Activated CD4-positive, CD25-positive, alpha-beta regulatory T cell treated with anti-CD3 and anti-CD28 coated beads, Interleukin-2, amount 50 U/mL, for 24 hours (primary cell): ENCODE results near the gene LRRC71.
A peak's percentile ranks its signal among the peaks of the same experiment; 100 is the strongest.
"Not testable (repeated sequence)": the region's sequence is repeated elsewhere in the genome, so short reads cannot be mapped to it uniquely, and the experiment has no call there.

Experiments used
- ATAC-seq, 2 donors: fragments of 150-1000 bp; cut with Tn5 transposase; one replicate each; pipeline ENCODE4 v1.10.0; 2021; ENCODE audit warnings: mild to moderate bottlenecking in 1 of 2, moderate library complexity in 1 of 2

The LRRC71 gene

DNA sequence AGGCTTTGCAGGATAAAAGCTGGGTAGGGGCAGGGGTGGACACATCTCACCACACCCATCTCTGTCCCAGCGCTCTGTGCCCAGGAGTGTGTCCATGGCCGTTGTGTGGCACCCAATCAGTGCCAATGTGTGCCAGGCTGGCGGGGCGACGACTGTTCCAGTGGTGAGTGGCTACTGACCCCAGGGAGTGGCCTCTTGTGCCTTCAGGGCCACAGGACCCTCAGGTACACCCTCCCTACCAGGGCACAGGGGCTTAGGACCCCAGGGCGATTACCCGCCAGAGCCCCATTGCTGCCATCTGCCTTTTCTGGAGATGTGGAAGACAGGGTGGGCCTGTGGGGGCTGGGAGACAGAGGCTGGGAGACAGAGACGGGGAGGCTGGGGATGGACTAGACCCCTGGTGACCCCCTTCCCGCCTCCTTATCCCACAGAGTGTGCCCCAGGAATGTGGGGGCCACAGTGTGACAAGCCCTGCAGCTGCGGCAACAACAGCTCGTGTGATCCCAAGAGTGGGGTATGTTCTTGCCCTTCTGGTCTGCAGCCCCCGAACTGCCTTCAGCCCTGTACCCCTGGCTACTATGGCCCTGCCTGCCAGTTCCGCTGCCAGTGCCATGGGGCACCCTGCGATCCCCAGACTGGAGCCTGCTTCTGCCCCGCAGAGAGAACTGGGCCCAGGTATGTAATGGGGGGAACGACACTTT lies 14.1 kb upstream of the LRRC71 start:
- ATAC-seq, result no peak

- ATAC-seq, result no peak
Observed at GRCh38 chr1:156908541-156908940, 11.9 kb upstream of the LRRC71 start.

DNA sequence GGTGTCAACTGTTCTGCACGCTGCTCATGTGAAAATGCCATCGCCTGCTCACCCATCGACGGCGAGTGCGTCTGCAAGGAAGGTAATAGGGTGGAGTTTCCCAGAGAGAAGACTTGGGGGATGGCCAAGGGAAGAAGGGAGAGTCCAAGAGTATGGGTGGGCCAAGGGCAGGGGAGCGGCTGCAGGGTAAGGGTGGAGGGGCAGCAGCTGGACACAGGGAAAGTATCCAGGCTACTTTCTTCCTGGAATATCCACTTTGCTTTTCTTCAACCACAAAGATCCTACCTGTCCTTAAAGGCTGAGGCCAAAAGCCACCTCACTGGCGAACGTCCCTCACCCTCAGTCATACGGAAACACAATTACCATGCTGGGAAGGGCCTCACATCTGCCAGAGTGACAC lies 11.5 kb upstream of the LRRC71 start:
- no peak for ATAC-seq

DNA sequence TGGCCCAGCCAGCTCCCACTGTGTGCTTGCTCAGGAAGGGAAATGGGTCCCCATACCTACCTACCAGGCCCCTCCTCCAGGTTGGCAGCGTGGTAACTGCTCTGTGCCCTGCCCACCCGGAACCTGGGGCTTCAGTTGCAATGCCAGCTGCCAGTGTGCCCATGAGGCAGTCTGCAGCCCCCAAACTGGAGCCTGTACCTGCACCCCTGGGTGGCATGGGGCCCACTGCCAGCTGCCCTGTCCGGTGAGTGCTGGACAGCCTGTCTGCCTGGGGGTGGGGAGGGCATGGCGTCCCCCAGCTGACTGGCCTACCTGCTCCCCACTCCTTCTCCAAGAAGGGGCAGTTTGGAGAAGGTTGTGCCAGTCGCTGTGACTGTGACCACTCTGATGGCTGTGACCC lies 10.8 kb upstream of the LRRC71 start:
- ATAC-seq, result no peak

- no peak for ATAC-seq
Observed at GRCh38 chr1:156910309-156910782, 10.1 kb upstream of the LRRC71 start.

DNA sequence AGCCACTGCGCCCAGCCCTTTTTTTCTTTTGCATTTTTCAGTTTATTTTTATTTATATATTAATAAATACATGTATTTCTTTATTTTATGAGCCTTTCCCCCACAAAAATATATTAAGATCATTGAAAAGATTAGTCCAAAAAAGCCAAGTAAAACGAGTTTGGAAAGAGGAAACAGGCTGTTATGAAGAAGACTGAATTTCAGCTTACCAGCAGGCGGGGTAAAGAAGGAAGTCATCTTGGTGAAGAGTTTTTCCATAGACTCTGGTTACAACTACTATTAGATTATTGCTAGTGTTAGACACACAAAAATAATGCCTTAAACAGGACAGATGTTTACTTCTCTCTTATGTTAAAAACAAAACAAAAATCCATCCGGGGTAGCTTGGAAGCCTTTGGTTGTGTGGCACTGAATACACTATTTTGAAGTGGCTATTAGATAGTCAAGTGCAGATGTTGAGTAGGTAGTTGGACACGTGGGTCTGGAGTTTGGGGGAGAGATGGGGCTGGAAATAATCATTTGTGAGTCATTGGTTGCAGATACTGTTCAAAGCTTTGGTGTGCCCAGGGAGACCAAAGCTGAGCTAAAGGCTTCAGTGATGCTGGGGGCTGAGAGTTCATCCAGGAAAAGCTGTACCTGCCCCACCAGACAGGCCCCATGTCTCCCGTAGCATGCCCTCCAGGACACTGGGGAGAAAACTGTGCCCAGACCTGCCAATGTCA lies 8.7 kb upstream of the LRRC71 start:
- ATAC-seq, result no peak

DNA sequence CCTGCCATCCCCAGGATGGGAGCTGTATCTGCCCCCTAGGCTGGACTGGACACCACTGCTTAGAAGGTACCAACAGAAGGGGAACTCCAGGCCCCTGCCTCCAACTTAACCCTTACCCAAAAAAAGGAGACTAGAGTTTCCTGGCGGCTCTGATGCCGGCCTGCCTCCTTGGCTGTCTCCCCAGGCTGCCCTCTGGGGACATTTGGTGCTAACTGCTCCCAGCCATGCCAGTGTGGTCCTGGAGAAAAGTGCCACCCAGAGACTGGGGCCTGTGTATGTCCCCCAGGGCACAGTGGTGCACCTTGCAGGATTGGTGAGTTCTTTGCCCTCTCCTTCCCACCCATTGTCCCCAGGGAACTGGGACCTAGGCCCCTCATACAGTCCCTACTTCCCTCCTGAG lies 8.1 kb upstream of the LRRC71 start:
- no peak for ATAC-seq

GRCh38 chr1:156912861-156913808 lies 7.3 kb upstream of the LRRC71 start:
- ATAC-seq, result no peak

DNA sequence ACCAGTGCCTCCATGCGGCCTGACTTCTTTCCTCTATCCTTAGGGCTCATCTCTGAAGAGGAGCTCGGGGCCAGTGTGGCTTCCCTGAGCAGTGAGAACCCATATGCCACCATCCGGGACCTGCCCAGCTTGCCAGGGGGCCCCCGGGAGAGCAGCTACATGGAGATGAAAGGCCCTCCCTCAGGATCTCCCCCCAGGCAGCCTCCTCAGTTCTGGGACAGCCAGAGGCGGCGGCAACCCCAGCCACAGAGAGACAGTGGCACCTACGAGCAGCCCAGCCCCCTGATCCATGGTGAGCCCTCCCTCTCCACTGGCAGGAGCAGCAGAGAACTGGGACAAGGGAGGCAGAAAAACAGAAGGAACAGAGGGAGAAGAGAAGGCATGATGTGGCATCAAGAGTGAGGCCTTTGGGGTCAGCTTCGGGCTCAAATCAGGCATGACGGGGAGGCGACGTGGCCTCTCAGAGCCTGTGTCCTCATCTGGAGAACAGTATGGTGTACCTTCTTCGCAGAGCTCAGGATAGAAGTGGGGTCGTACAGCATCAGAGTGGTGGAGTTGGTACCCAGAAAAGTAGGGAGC lies 6.5 kb upstream of the LRRC71 start:
- ATAC-seq, result no peak

GRCh38 chr1:156914440-156914856 lies 6.0 kb upstream of the LRRC71 start:
- ATAC-seq, result no peak

DNA sequence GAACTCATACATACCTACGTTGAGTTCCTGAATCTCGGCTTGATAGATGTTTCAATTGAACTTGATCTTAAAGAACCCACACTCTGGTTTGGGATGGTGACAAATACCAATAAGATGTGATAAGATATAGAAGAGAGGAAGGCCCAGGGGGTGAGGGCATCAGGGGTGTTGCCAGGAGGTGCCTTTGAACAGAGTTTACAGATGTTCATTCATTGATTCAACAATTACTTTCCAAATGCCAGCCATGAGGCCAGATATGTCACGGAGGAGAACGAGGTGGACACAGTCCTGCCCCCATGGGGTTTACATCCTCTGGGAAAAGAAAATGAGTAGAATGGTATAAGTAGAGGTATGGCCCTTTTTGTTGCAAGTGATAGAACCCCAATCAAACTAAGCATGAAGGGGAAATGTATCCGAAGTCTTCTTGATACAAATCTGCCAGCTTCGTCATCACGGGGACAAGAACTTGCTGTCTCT lies 659 bp downstream of the LRRC71 start:
- no peak for ATAC-seq

DNA sequence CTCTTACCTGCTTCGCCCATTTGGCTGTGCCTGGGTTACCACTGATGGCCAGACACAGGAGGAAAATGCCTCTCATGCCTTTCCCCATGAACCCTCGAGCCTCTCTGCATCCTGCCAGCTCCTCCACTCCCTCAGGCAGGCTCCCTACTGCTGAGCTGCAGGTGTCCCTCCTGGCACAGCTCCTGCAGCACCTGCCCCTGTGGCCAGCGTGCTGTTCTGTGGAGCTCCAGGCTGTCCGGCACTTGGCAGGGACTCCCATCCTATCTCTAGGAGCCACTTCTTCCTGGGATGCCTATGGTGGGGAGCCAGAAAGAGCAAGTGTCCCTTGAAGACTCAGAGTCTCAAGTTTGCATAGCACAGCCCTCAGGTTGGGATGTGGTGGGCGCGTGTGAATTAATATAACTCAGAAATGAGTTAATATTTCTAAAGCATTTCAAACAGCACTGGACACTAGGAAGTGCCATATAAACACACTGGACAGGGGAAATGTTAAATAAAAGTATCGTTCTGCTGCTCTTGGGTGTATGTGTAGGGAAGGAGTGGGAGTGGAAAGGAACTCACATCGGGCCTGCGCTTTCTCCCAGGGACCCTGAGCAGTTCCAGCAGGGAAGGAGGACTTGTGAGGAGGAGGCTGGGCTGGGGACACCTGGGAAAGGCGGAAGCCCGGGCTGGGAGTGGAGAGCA lies 2.7 kb downstream of the LRRC71 start:
- no peak for ATAC-seq

GRCh38 chr1:156923670-156924477 lies 3.4 kb downstream of the LRRC71 start:
- ATAC-seq, result no peak

DNA sequence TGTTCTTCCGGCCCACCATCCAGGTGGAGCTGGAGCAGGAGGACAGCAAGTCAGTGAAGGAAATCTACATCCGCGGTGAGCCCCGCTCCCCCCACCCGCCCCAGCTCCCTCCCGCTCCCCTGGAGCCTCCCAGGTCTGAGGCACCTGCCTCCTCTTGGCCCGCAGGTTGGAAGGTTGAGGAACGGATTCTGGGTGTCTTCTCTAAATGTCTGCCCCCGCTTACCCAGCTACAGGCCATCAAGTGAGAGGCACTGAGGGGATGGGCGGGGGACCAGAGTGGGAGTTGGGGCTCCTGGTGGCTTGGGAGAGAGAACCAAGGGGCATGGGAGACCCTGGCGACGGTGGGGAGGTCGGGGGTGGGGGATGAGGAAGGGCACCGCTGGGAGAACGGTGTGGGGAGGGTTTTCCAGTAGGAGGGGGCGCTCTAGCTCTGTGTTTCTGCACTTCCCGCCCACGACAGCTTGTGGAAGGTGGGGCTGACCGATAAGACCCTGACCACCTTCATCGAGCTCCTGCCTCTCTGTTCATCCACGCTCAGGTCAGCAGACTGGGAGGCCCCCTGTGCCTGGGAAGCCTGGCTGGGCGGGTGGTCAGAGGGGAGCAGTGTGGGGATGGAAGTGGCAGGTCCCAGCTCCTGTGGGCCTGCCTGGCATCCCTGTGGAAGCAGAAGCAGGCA lies 4.2 kb downstream of the LRRC71 start:
- no peak for ATAC-seq

DNA sequence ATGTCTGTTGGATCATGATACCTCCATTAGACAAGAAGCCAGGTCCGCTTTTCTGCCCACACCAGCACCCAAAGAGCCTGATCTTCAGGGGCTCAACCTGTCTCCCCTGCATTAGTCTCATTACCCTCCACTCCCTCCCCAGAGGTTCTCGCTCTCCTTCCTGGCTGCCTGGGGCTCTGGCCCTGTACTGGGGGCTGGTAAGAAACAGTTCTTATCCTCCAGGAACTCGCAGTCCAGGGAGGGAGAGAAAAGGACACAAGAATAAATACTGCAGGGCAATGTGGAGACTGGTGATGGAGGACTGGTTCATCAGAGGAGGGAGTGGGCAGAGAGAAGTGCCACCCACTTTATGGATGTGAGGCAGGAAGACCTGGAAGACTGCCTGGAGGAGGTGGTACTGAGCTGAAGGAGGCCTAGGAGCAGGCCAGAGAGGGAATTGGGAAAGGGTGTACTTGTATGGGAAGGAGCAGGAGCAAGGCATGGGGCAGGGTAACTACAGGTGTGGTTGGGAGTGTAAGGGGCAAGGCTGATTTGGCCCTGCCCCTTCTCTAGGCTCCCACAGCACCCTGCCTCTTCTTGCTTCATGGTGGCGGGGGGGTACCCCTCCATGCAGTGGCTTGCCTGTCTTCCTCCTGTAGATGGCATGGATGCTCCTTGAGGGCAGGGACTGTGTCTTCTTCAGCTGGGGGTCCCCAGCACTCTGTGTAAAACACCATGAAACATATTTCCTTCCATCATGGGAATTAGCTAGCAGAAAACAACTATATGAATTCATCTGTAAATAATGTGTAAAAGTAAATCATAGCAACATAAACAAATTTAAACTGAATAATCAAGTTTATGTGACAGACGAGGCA lies 5.0 kb downstream of the LRRC71 start:
- no peak for ATAC-seq

DNA sequence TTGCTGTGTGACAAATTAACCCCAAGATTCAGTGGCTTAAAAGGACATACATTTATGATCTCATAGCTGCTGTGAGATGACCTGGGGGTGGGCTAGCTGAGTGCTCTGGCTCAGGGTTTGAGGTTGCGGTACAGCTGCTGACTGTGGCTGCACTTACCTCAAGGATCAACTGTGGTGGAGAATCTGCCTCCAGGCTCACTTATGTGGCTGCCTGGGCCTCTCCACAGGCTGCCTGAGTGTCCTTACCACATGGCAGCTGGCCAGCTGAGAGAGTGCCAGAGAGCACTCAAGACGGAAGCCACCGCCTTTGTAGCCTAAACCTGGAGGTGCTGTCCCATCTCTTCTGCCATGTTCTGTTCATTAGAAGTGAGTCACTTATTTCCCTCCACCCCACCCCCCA lies 5.7 kb downstream of the LRRC71 start:
- ATAC-seq, result peak; percentile 32 to 52

DNA sequence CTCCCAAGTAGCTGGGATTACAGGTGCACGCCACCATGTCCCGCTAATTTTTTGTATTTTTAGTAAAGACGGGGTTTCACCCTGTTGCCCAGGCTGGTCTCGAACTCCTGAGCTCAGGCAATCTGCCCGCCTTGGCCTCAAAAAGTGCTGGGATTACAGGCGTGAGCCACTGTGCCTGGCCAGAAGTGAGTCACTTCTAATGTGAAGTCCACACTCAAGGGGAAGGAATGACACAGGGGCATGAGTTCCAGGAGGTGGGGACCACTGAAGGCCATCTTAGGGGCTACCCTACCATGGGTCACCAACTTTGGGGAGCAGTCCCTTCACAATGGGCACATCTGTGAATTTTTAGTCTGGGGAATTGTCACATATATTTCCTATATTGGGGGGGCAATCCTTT lies 6.3 kb downstream of the LRRC71 start:
- ATAC-seq, result not testable (repeated sequence)

DNA sequence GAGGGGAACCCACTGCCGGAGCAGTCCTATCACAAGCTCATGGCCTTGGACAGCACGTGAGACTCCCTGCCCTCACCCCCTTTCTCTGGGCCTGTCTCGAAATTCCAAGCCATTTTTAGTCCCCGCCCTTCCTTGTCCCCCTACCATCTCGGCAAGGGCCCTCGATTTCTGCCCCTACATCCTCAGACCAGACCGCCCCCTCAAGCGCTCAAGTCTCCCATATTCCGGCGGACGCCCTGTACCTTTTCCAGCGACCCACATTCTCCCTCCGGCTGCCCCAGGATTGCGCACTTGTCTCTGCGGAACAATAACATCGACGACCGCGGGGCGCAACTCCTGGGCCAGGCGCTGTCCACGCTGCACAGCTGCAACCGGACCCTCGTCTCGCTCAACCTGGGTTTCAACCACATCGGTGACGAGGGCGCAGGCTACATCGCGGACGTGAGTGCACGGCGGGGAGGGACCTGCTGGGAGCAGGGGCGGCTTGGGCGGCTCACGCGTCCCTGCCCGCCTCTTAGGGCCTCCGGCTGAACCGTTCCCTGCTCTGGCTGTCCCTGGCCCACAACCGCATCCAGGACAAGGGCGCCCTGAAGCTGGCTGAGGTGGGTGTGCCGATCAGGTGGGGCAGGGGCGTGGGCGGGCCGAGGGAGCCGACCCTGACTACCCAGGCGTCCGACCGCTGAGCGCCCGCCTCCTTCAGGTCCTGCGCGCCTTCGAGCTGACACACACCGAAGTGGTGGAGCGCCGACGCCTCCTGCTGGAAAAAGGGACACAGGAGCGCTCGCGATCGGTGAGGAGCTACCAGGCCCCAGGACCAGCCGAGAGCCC lies 7.0 kb downstream of the LRRC71 start:
- peak; percentile 75 to 78 for ATAC-seq
